Hepatocyte (in vitro differentiated cells): ENCODE measurements around the gene TOR4A.

Experiments used
- EZH2 ChIP-seq: fragments of 200-600 bp; sonication (generic); IDR thresholded peaks from 2 replicates; pipeline ENCODE4 v1.6.1; 2016; ENCODE audit warnings: antibody characterized with exemption, mild to moderate bottlenecking, borderline replicate concordance
- EZH2phosphoT487 ChIP-seq: fragments of 200-600 bp; sonication (generic); IDR thresholded peaks from one replicate; pipeline ENCODE4 v1.6.1; 2018; ENCODE audit warnings: antibody characterized with exemption, mild to moderate bottlenecking, low read depth, moderate library complexity; ENCODE audit not compliant: unreplicated experiment, severe bottlenecking
- TF ChIP-seq, protein P1 (sequence below): fragments of 200-600 bp; sonication (generic); IDR thresholded peaks from 2 replicates; pipeline ENCODE4 v1.5.1; 2016; ENCODE audit warnings: antibody characterized with exemption, mild to moderate bottlenecking; ENCODE audit not compliant: poor library complexity

DNA sequence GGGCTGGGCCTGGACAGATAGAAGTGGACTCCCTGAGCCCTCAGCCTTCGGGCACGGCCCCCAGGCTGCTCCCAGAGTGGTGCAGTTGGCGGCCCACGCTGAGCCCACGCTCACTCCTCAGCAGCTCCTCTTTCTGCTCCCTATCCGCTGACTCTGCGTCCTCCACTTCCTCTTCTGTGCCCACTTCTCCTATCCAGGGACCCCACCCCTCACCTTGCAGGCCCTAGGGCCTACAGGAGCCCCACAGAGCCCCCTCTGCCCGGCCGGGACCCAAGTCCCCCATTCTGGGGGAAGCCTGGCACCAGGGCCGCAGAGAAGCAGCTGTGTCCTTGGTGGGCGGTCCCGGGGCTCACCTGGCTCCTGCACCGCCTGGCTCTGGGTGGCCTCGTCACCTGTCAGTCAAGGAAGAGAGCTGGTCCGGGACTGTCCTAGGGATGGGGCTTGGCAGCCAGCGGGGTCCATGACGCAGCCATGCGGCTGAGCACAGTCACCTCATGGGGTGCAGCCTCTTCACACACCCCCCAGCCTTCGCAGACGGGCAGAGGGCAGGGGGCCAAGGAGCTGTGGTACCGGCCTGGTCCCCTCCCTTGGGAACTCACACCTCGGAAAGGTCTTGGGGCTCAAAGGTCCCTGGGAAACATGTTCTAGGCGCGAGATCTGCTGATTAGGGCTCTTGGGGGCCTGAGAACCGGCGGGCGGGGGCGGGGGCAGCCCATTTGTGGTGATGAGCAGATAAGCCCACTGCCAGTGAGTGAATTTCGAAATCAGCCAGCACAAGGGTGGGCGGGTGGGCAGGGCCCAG is 29.9 kb downstream of the TOR4A start:
- TF ChIP-seq, protein P1, sequence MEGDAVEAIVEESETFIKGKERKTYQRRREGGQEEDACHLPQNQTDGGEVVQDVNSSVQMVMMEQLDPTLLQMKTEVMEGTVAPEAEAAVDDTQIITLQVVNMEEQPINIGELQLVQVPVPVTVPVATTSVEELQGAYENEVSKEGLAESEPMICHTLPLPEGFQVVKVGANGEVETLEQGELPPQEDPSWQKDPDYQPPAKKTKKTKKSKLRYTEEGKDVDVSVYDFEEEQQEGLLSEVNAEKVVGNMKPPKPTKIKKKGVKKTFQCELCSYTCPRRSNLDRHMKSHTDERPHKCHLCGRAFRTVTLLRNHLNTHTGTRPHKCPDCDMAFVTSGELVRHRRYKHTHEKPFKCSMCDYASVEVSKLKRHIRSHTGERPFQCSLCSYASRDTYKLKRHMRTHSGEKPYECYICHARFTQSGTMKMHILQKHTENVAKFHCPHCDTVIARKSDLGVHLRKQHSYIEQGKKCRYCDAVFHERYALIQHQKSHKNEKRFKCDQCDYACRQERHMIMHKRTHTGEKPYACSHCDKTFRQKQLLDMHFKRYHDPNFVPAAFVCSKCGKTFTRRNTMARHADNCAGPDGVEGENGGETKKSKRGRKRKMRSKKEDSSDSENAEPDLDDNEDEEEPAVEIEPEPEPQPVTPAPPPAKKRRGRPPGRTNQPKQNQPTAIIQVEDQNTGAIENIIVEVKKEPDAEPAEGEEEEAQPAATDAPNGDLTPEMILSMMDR: no peak
- no peak for TF ChIP-seq EZH2
- no peak for TF ChIP-seq EZH2phosphoT487
